Astrocyte (in vitro differentiated cells and primary cell): Measurements from ENCODE around the gene COP1. TPM values are rescaled to one million over a fixed set of nuclear protein-coding genes. Genes with fewer than 3 reads are reported as not detected.

Experiments used
- DNase-seq: peaks from one replicate; pipeline ENCODE4 v3.0.0-alpha.2; 2010; ENCODE audit warnings: low read depth
- FAIRE-seq: peaks from 2 replicates; lab custom pipeline; 2011; peaks lifted over from hg19 to GRCh38; lab: Jason Lieb, UNC
- H2AFZ ChIP-seq: 2 replicates; pipeline ENCODE4 v1.6.0; 2012; ENCODE audit warnings: low read depth, low read length, inconsistent platforms
- H3K27ac ChIP-seq: 2 replicates; pipeline ENCODE4 v1.5.1; 2011; ENCODE audit warnings: low read depth, low read length, inconsistent platforms
- H3K27me3 ChIP-seq: 2 replicates; pipeline ENCODE4 v1.6.0; 2011; ENCODE audit warnings: low read length, inconsistent platforms; ENCODE audit not compliant: insufficient read depth
- H3K36me3 ChIP-seq: 2 replicates; pipeline ENCODE4 v1.5.1; 2011; ENCODE audit warnings: low read length, inconsistent platforms; ENCODE audit not compliant: insufficient read depth
- H3K4me1 ChIP-seq: 2 replicates; pipeline ENCODE4 v1.5.1; 2011; ENCODE audit warnings: low read length, inconsistent platforms; ENCODE audit not compliant: insufficient read depth
- H3K4me2 ChIP-seq: 2 replicates; pipeline ENCODE4 v1.6.0; 2012; ENCODE audit warnings: low read length, inconsistent platforms
- H3K4me3 ChIP-seq: 2 replicates; pipeline ENCODE4 v1.5.1; 2011; ENCODE audit warnings: low read depth, mild to moderate bottlenecking, low read length, inconsistent platforms; ENCODE audit not compliant: insufficient read depth
- H3K79me2 ChIP-seq: 2 replicates; pipeline ENCODE4 v1.6.0; 2012; ENCODE audit warnings: mild to moderate bottlenecking, low read length, inconsistent platforms; ENCODE audit not compliant: insufficient read depth
- H3K9ac ChIP-seq: 2 replicates; pipeline ENCODE4 v1.6.0; 2012; ENCODE audit warnings: mild to moderate bottlenecking, low read length, inconsistent platforms
- H3K9me3 ChIP-seq: 2 replicates; pipeline ENCODE4 v1.5.1; 2012; ENCODE audit warnings: low read depth, mild to moderate bottlenecking, low read length, inconsistent platforms; ENCODE audit not compliant: insufficient read depth
- H4K20me1 ChIP-seq: 2 replicates; pipeline ENCODE4 v1.6.0; 2012; ENCODE audit warnings: low read length, inconsistent platforms; ENCODE audit not compliant: insufficient read depth
- H3K27ac Mint-ChIP-seq: one replicate; pipeline ENCODE4 v1.8.0; 2021; ENCODE audit warnings: mild to moderate bottlenecking, mixed read lengths; ENCODE audit not compliant: unreplicated experiment
- H3K27me3 Mint-ChIP-seq: one replicate; pipeline ENCODE4 v1.8.0; 2021; ENCODE audit warnings: low read depth, mixed read lengths; ENCODE audit not compliant: unreplicated experiment
- H3K36me3 Mint-ChIP-seq: one replicate; pipeline ENCODE4 v1.8.0; 2021; ENCODE audit warnings: low read depth, mixed read lengths; ENCODE audit not compliant: unreplicated experiment
- H3K4me1 Mint-ChIP-seq: one replicate; pipeline ENCODE4 v1.8.0; 2021; ENCODE audit warnings: low read depth, mixed read lengths; ENCODE audit not compliant: unreplicated experiment
- H3K4me3 Mint-ChIP-seq: one replicate; pipeline ENCODE4 v1.8.0; 2021; ENCODE audit warnings: mild to moderate bottlenecking, moderate library complexity, mixed read lengths; ENCODE audit not compliant: unreplicated experiment
- H3K9me3 Mint-ChIP-seq: one replicate; pipeline ENCODE4 v1.8.0; 2021; ENCODE audit warnings: mild to moderate bottlenecking, mixed read lengths; ENCODE audit not compliant: unreplicated experiment
- EZH2 ChIP-seq: IDR thresholded peaks from 2 replicates; pipeline ENCODE4 v1.6.1; 2012; ENCODE audit warnings: mild to moderate bottlenecking, low read length, inconsistent platforms; ENCODE audit not compliant: insufficient read depth
- total RNA-seq: library from RNA; stranded (reverse); gene quantifications from 2 replicates; pipeline ENCODE4 v1.2.1, GENCODE V29; 2021
- TF ChIP-seq, protein P1 (sequence below): IDR thresholded peaks from 2 replicates; pipeline ENCODE4 v1.5.1; 2011; ENCODE audit warnings: low read depth, mild to moderate bottlenecking, inconsistent platforms, low read length, moderate library complexity; ENCODE audit not compliant: insufficient read depth

Gene COP1
- total RNA-seq, 1 donor from 2014 or later, result 45.9 TPM

DNA sequence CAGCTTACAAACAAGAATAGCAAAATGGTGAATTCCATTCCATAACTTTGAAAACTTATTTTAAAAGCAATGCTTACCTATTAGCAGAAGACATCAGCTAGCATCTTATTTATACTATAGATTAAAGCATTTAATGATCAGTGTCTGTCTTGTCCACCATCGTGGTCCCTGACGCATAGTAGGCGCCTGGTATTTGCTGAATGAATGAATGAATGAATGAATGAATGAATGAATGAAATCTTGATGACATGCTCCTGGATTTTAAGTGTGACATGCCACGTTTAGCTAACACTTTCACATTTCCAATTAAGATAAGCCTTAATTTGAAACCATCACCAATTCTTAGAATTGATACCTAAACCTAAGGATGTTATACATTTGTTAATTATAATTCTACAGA is 39.9 kb downstream of the COP1 start:
- FAIRE-seq (no peak), DNase-seq (no peak)
- Histone ChIP-seq H3K9me3 (no peaks in the 10 kb centered on the region), H3K27ac (no peak overlapping the region), H3K9ac (no peak overlapping the region), H2AFZ (no peak overlapping the region), H3K79me2 (peaks cover 55% of the 10 kb centered on the region), H3K27me3 (no peaks in the 10 kb centered on the region), H4K20me1 (peaks cover 35% of the 10 kb centered on the region), H3K4me2 (no peak overlapping the region), H3K4me1 (no peaks in the 10 kb centered on the region), H3K36me3 (no peaks in the 10 kb centered on the region), H3K4me3 (no peak overlapping the region)
- Mint-ChIP-seq H3K27ac (no peak overlapping the region), H3K27me3 (no peaks in the 10 kb centered on the region), H3K4me3 (no peak overlapping the region), H3K36me3 (peaks cover 18% of the 10 kb centered on the region), H3K9me3 (peaks cover 7% of the 10 kb centered on the region), H3K4me1 (no peaks in the 10 kb centered on the region)
- no peak for TF ChIP-seq EZH2

DNA sequence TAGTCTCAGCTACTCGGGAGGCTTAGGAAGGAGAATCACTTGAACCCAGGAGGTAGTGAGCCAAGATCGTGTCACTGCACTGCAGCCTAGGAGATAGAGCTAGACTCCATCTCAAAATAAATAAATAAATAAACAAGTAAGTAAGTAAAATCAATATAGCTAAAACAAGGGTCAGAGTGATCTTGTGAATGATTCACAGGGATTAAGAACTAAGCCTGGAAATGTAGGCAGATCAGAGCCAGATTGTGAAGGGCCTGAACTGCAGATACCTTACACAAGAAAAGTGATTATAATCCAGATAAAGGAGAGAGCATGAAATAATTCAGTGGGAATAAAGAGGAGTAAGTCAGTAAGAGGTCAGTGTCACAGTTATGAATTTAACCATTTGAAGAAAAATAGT is 41.5 kb downstream of the COP1 start:
- H3K27ac Mint-ChIP-seq, result no peak overlapping the region
- peaks cover 56% of the 10 kb centered on the region for H3K79me2 ChIP-seq
- H3K27ac ChIP-seq, result no peak overlapping the region
- H3K4me3 ChIP-seq, result no peak overlapping the region
- peaks cover 41% of the 10 kb centered on the region for H4K20me1 ChIP-seq
- no peak overlapping the region for H3K4me2 ChIP-seq
- no peaks in the 10 kb centered on the region for H3K36me3 ChIP-seq
- TF ChIP-seq, protein P1, sequence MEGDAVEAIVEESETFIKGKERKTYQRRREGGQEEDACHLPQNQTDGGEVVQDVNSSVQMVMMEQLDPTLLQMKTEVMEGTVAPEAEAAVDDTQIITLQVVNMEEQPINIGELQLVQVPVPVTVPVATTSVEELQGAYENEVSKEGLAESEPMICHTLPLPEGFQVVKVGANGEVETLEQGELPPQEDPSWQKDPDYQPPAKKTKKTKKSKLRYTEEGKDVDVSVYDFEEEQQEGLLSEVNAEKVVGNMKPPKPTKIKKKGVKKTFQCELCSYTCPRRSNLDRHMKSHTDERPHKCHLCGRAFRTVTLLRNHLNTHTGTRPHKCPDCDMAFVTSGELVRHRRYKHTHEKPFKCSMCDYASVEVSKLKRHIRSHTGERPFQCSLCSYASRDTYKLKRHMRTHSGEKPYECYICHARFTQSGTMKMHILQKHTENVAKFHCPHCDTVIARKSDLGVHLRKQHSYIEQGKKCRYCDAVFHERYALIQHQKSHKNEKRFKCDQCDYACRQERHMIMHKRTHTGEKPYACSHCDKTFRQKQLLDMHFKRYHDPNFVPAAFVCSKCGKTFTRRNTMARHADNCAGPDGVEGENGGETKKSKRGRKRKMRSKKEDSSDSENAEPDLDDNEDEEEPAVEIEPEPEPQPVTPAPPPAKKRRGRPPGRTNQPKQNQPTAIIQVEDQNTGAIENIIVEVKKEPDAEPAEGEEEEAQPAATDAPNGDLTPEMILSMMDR, result no peak
- TF ChIP-seq EZH2, result no peak
- no peaks in the 10 kb centered on the region for H3K4me1 ChIP-seq
- peaks cover 6% of the 10 kb centered on the region for H3K9me3 Mint-ChIP-seq
- DNase-seq, result no peak
- no peaks in the 10 kb centered on the region for H3K27me3 ChIP-seq
- H3K9ac ChIP-seq, result no peak overlapping the region
- peaks cover 11% of the 10 kb centered on the region for H3K36me3 Mint-ChIP-seq
- no peaks in the 10 kb centered on the region for H3K9me3 ChIP-seq
- FAIRE-seq, result no peak
- no peak overlapping the region for H2AFZ ChIP-seq
- no peaks in the 10 kb centered on the region for H3K27me3 Mint-ChIP-seq
- no peak overlapping the region for H3K4me3 Mint-ChIP-seq
- no peaks in the 10 kb centered on the region for H3K4me1 Mint-ChIP-seq

DNA sequence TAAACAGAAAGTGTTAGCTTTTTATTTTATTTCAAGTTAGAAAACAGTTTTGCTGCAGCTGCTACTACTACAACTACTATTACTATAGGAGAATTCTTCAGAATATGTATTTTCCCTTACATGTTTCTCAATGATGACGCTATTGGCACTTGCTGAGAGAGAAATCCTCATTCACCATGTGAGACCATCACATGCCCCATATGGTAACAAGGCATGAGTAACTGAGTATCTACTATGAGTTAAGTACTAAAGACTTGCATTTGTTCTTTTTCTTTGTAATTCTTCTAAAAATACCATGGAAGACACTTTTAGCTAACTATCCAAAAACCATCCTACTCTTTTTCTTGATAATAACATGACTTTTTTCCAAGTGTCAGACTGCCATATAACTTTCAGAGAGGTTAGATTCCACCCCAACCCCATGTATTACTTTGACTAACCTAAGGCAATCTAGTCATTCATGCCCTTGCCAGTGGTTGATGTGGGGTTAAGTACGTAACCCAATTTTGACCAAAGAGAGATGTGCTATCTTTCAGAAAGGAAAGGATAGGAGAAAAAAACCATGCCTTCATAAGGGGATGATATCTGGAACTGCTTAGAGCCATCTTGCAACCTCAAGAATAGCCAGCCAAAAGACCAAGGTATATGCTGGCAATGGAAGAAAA is 42.9 kb downstream of the COP1 start:
- TF ChIP-seq, protein P1, result no peak
- no peak for TF ChIP-seq EZH2
- H3K9ac ChIP-seq, result no peak overlapping the region
- no peak overlapping the region for H3K27ac ChIP-seq
- no peaks in the 10 kb centered on the region for H3K9me3 ChIP-seq
- H3K4me1 Mint-ChIP-seq, result peaks cover 6% of the 10 kb centered on the region
- peaks cover 41% of the 10 kb centered on the region for H4K20me1 ChIP-seq
- DNase-seq, result no peak
- no peaks in the 10 kb centered on the region for H3K27me3 ChIP-seq
- H3K4me2 ChIP-seq, result no peak overlapping the region
- H3K9me3 Mint-ChIP-seq, result no peaks in the 10 kb centered on the region
- H3K4me3 Mint-ChIP-seq, result no peak overlapping the region
- H3K4me1 ChIP-seq, result no peaks in the 10 kb centered on the region
- H3K36me3 ChIP-seq, result no peaks in the 10 kb centered on the region
- H2AFZ ChIP-seq, result no peak overlapping the region
- no peak overlapping the region for H3K4me3 ChIP-seq
- H3K79me2 ChIP-seq, result peaks cover 65% of the 10 kb centered on the region
- no peaks in the 10 kb centered on the region for H3K27me3 Mint-ChIP-seq
- H3K27ac Mint-ChIP-seq, result no peak overlapping the region
- no peaks in the 10 kb centered on the region for H3K36me3 Mint-ChIP-seq
- FAIRE-seq, result no peak
